HG03520 (cell line): ENCODE data around the gene ZBTB26.
"Not testable (repeated sequence)": the region's sequence is repeated elsewhere in the genome, so short reads cannot be mapped to it uniquely, and the experiment has no call there.

Source experiments
- ATAC-seq: cut with Tn5 transposase; IDR thresholded peaks from one replicate; pipeline ENCODE4 v1.9.1; 2021; ENCODE audit warnings: mild to moderate bottlenecking, moderate library complexity; ENCODE audit not compliant: unreplicated experiment

ZBTB26 gene

GRCh38 chr9:122929796-122930354 lies 1.4 kb downstream of the ZBTB26 start:
- no peak for ATAC-seq

- ATAC-seq, result no peak
Observed at GRCh38 chr9:122923947-122924346, 7.4 kb downstream of the ZBTB26 start.

GRCh38 chr9:122922713-122923112 lies 8.6 kb downstream of the ZBTB26 start:
- no peak for ATAC-seq

- no peak for ATAC-seq
Observed at GRCh38 chr9:122918310-122918709, 13.0 kb downstream of the ZBTB26 start.

- peak; percentile 98 for ATAC-seq
Observed at GRCh38 chr9:122912964-122913673, 18.2 kb downstream of the ZBTB26 start, which contains the start of gene ZBTB6. Gene ZBTB6, minus strand, starts transcription at chr9:122913323. Its CDS starts 1,251 bp downstream, at chr9:122912072.

- no peak for ATAC-seq
Observed at GRCh38 chr9:122912671-122912963, 18.7 kb downstream of the ZBTB26 start.

- not testable (repeated sequence) for ATAC-seq
Observed at GRCh38 chr9:122906122-122906521, 25.2 kb downstream of the ZBTB26 start.

- peak; percentile 79 for ATAC-seq
Observed at GRCh38 chr9:122904823-122905710, 26.2 kb downstream of the ZBTB26 start, which contains the start of gene RC3H2. Gene RC3H2, minus strand, starts transcription at chr9:122905359. Its CDS starts 7,850 bp downstream, at chr9:122897509.

- peak; percentile 7 for ATAC-seq
Observed at GRCh38 chr9:122904466-122904822, 26.9 kb downstream of the ZBTB26 start.

GRCh38 chr9:122900791-122901190 lies 30.5 kb downstream of the ZBTB26 start:
- ATAC-seq, result no peak

GRCh38 chr9:122897969-122898368 lies 33.3 kb downstream of the ZBTB26 start:
- ATAC-seq, result no peak

- no peak for ATAC-seq
Observed at GRCh38 chr9:122888480-122888879, 42.8 kb downstream of the ZBTB26 start.

GRCh38 chr9:122883125-122883524 lies 48.2 kb downstream of the ZBTB26 start:
- no peak for ATAC-seq

GRCh38 chr9:122879443-122879842 lies 51.9 kb downstream of the ZBTB26 start:
- no peak for ATAC-seq

- no peak for ATAC-seq
Observed at GRCh38 chr9:122875523-122875922, 55.8 kb downstream of the ZBTB26 start.

GRCh38 chr9:122867276-122867675 lies 64.0 kb downstream of the ZBTB26 start:
- ATAC-seq, result not testable (repeated sequence)

GRCh38 chr9:122866079-122866478 lies 65.2 kb downstream of the ZBTB26 start:
- ATAC-seq, result no peak
